GM18519 (cell line): ENCODE data around the gene RASSF1.

Source experiments
- ATAC-seq: cut with Tn5 transposase; IDR thresholded peaks from one replicate; pipeline ENCODE4 v1.9.1; 2021; ENCODE audit warnings: mild to moderate bottlenecking, moderate library complexity; ENCODE audit not compliant: unreplicated experiment, low FRiP score

The RASSF1 gene

GRCh38 chr3:50340448-50341329 lies at the start of gene RASSF1:
RASSF1 (minus strand) TSS chr3:50340836; CDS start chr3:50340805, 31 bp downstream.
- ATAC-seq, result no peak

- no peak for ATAC-seq
These were observed 48.8 kb upstream of the RASSF1 start for GRCh38 chr3:50389414-50389767.

GRCh38 chr3:50388720-50389413 lies 48.2 kb upstream of the RASSF1 start:
- no peak for ATAC-seq

- ATAC-seq, result no peak
These were observed 47.5 kb upstream of the RASSF1 start for GRCh38 chr3:50388016-50388719.

GRCh38 chr3:50385754-50386153 lies 45.1 kb upstream of the RASSF1 start:
- ATAC-seq, result no peak

GRCh38 chr3:50383750-50384149 lies 43.1 kb upstream of the RASSF1 start:
- no peak for ATAC-seq

- no peak for ATAC-seq
These were observed 42.1 kb upstream of the RASSF1 start for GRCh38 chr3:50382722-50383121.

GRCh38 chr3:50381383-50381782 lies 40.7 kb upstream of the RASSF1 start:
- ATAC-seq, result no peak

- ATAC-seq, result no peak
These were observed 39.9 kb upstream of the RASSF1 start for GRCh38 chr3:50380405-50381085.

GRCh38 chr3:50378757-50379156 lies 38.1 kb upstream of the RASSF1 start:
- no peak for ATAC-seq

GRCh38 chr3:50378024-50378423 lies 37.4 kb upstream of the RASSF1 start:
- no peak for ATAC-seq

GRCh38 chr3:50375258-50375931 lies 34.8 kb upstream of the RASSF1 start:
- no peak for ATAC-seq

- no peak for ATAC-seq
These were observed 34.0 kb upstream of the RASSF1 start for GRCh38 chr3:50374363-50375257.

- ATAC-seq, result no peak
These were observed 32.8 kb upstream of the RASSF1 start for GRCh38 chr3:50373146-50374051.

- ATAC-seq, result no peak
These were observed 31.7 kb upstream of the RASSF1 start for GRCh38 chr3:50372349-50372748.

GRCh38 chr3:50371133-50371685 lies 30.6 kb upstream of the RASSF1 start:
- ATAC-seq, result no peak

- no peak for ATAC-seq
These were observed 30.0 kb upstream of the RASSF1 start for GRCh38 chr3:50370594-50370993.
